HL-60/S4 treated with retinoic acid at 250 ng/mL for 4 days and 3 days (cell line): ENCODE measurements around the gene POLA2.
"Not testable (repeated sequence)": the region's sequence is repeated elsewhere in the genome, so short reads cannot be mapped to it uniquely, and the experiment has no call there.

Source experiments
- in situ Hi-C: fragments of 300-500 bp; cut with MboI; formaldehyde crosslinking; loops from 2 replicates; pipeline ENCODE4 v1.7.0; 2022; ENCODE audit warnings: low sequenced_read_pairs

The POLA2 gene, protein sequence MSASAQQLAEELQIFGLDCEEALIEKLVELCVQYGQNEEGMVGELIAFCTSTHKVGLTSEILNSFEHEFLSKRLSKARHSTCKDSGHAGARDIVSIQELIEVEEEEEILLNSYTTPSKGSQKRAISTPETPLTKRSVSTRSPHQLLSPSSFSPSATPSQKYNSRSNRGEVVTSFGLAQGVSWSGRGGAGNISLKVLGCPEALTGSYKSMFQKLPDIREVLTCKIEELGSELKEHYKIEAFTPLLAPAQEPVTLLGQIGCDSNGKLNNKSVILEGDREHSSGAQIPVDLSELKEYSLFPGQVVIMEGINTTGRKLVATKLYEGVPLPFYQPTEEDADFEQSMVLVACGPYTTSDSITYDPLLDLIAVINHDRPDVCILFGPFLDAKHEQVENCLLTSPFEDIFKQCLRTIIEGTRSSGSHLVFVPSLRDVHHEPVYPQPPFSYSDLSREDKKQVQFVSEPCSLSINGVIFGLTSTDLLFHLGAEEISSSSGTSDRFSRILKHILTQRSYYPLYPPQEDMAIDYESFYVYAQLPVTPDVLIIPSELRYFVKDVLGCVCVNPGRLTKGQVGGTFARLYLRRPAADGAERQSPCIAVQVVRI

GRCh38 chr11:65261591-65262380 is at the start of gene POLA2:
Gene POLA2 (plus strand): TSS chr11:65261962. CDS start chr11:65262293, 331 bp downstream.
- in situ Hi-C loops = no loop called here

GRCh38 chr11:65212226-65212801 is 49.4 kb upstream of the POLA2 start:
- in situ Hi-C loops = no loop called here

DNA sequence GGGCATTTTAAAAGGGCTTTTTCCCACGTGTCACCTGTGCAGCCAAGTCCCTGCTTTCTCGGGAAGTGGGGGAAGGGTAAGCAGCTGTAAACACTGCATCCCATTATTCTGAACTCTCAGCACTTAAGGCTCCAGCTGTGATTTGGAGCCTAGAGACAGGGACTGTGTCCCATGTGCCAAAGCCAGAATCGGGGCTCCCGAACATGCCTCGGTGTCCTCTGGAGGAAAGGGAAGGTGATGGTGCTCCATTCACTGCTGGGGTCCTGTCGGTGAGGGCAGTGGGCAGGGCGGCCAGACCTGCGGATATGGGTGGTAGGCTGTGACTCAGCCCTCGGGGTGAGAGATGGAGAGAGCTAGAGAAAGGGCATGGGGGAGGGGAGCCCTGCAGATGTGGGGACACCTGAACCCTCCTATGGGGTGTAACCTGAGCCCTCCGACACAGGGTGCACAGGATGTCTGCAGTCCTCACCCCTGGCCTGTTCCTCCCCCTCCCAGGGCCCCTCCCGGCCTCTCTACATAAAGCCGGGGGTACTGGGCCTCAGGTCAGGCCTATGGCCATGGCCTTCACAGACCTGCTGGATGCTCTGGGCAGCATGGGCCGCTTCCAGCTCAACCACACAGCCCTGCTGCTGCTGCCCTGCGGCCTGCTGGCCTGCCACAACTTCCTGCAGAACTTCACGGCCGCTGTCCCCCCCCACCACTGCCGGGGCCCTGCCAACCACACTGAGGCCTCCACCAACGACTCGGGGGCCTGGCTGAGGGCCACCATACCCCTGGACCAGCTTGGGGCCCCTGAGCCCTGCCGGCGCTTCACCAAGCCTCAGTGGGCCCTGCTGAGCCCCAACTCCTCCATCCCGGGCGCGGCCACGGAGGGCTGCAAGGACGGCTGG is 48.2 kb upstream of the POLA2 start:
- in situ Hi-C loops = no loop called here

GRCh38 chr11:65214212-65214845 is 47.4 kb upstream of the POLA2 start:
- in situ Hi-C loops = no loop called here

- in situ Hi-C loops = no loop called here
Measured at GRCh38 chr11:65215441-65216076, 46.2 kb upstream of the POLA2 start.

DNA sequence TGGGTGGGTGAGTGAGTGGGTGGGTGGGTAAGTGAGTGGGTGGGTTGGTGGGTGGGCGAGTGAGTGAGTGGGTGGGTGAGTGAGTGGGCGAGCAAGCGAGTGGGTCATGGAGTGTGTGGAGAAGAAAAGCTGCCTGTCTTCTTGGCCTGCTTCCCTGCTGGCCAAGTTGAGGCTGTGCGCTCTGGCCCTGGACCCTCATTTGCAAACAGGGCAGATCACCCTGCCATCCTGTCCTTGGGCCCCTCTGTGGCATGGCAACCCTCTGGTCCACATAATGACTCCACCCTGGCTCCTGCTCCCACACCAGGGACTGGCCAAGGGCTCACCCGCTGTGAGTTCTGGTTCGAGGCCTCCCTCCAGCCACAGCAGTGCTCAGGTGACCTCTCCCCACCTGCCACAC is 44.9 kb upstream of the POLA2 start:
- in situ Hi-C loops = no loop called here

DNA sequence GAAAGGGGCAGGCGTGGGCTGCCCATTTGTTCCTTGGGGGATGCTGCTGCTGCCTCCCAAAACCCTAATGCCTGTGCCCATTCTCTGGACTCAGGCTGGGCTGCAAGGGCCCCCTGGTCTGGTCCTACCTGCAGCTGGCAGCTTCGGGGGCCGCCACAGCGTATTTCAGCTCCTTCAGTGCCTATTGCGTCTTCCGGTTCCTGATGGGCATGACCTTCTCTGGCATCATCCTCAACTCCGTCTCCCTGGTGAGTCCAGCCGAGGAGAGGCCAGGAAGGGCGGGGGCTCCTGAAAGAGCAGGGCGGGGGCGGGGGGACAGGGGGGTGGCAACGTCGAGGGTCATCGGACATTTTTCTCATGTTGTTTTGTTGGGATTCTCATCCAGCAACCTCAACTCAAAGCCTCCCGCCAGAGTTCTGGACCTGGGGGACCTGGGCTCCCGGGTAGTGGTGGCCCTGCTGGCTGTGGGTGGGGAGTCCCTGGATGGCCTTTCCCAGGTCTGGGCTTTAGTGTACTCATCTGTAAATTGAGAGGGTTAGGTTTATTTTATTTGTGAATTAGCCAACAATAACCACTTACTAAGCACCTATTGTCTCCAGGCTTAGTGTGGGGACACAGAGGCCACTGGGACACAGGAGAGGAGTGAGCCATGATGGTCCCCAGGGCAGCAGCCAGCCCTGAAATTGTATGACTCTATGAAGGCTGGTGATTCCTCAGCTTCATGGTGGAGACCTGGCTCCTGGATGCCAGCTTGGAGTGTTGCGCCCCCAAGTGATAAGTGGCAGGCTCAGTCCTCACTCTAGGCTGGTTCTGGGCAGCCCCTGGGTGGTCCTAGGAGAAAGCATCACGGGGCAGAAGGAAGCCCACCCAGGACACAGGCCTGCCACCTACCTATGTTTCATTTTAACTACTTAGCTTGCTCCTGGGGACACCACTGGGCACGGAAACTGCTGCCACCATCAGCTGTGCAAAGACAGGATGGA is 44.0 kb upstream of the POLA2 start:
- in situ Hi-C loops = no loop called here

GRCh38 chr11:65218446-65218845 is 43.3 kb upstream of the POLA2 start:
- in situ Hi-C loops = no loop called here

- in situ Hi-C loops = no loop called here
Measured at GRCh38 chr11:65219930-65220213, 41.9 kb upstream of the POLA2 start.

DNA sequence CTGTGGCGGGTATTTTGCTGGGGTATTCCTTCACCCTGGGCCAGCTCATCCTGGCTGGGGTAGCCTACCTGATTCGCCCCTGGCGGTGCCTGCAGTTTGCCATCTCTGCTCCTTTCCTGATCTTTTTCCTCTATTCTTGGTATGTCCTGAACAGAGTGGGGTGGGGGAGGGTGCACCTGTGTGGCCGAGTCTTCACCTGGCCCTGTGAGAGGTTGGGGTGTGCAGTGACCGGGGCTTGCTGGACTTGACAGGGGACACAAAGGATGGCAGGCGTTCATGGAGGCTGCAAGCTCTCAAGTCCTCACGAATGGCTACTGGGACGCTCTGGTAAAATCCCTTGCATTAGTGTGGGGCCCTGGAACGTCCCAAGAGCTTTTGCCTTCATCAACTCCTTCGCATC is 40.7 kb upstream of the POLA2 start:
- in situ Hi-C loops = no loop called here

- in situ Hi-C loops = no loop called here
Measured at GRCh38 chr11:65223011-65223410, 38.8 kb upstream of the POLA2 start.

- in situ Hi-C loops = no loop called here
Measured at GRCh38 chr11:65224930-65225278, 36.9 kb upstream of the POLA2 start.

DNA sequence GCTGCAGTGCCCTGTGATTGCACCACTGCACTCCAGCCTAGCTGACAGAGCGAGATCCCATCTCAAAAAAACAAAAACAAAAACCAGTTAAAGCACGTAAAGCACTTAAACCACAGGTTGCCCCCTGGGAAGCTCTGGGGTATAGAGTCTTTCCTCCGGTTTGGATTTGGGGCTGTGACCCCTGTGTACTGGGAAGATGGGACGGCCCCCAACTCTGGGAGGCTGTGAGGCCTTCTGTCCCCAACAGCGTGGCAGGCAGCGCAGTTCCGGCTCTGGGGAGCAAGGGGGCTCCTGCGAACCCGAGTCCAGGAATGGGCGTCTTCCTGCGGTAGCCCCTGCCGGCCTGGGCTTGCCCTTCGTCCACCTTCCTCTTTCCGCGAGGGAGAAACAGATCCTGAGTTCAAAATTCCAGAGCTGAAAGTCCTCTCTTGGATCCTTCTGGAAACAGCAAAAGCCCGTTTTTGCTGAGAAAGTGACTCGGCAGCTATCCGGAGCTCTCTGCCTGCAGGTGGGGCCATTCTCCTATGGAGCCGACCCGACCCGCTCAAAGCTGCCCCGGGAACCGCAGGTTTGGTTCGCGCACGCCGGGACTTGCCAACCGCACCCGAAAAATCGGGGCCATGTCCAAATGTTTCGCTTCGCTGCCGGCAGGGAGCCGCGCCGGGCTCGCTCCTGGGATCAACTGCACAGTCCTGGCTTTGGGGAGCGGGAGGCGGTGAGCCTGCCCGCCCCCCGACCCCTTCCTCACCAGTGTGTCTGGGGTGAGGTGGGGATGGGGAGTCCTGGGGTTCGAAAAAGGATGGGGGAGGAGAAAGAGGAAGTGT is 36.3 kb upstream of the POLA2 start:
- in situ Hi-C loops = no loop called here

DNA sequence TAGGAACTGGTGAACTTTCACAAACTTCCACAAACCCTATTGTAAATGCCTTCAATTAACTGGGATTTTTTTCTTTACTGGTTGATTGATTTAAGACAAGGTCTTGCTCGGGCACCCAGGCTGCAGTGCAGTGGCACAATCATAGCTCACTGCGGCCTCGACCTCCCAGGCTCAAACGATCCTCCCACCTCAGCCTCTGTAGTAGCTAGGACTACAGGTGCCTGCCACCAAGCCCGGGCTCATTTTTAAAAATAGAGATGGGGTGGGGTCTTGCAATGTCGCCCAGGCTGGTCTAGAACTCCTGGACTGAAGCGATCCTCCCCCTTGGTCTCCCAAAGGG is 35.7 kb upstream of the POLA2 start:
- in situ Hi-C loops = no loop called here

DNA sequence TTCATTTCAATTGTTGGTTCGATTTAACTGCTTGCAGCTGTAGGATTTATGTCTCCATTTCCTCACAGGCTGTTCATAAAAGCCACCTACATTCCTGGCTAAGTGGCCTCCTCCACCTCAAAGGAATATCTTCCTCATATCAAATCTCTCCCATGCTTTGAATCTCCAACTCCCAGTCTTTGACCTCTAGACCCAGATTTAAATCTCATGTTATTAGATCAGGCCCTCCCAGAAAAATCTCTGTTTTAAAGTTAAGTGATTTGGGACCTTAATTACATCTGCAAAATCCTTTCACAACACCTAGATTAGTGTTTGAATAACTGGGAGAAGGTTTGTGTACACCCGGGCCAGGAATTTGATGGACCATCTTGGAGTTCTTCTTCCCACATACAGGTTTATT is 33.9 kb upstream of the POLA2 start:
- in situ Hi-C loops = no loop called here

DNA sequence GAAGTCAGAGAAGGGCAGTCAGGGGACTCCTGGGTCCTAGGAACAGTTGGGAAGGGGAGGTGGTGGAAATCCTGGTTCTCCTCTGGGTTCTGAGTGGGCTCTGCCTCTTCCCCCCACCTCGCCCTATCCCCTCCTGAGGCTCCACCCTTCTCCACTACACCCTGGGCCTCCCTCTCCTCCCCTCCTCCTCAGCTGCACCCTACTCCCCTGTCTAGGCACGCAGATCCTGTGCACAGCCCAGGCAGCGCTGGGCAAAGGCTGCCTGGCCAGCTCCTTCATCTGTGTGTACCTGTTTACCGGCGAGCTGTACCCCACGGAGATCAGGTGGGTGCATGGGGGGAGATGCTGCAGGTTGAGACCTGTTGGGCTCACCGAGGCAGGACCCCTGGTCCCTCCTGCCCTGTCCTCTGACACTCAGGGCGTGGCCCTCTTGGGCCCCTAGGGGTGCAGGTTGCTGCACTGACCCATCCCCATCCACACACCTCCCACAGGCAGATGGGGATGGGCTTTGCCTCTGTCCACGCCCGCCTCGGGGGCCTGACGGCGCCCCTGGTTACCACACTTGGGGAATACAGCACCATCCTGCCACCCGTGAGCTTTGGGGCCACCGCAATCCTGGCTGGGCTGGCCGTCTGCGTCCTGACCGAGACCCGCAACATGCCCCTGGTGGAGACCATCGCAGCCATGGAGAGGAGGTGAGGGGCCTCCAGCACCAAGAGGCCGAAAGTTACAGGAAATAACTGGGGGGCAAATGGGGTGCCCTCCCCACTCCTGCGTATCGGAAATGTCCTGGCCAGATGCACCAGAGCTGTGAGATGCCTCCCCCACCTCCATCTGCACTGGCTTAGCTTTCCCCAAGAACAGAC is 25.3 kb upstream of the POLA2 start:
- in situ Hi-C loops = no loop called here

GRCh38 chr11:65238302-65238701 is 23.5 kb upstream of the POLA2 start:
- in situ Hi-C loops = not testable (repeated sequence)
